ENCODE results near the gene PROSER1. TPM values are rescaled to one million over a fixed set of nuclear protein-coding genes. Genes with fewer than 3 reads are reported as not detected.
A peak's percentile ranks its signal among the peaks of the same experiment; 100 is the strongest.
"Not testable (repeated sequence)": the region's sequence is repeated elsewhere in the genome, so short reads cannot be mapped to it uniquely, and the experiment has no call there.

The PROSER1 gene
- total RNA-seq (2021) (58.5 and 58.7 TPM in 2 replicates), Bru-seq, nascent RNA (percentile 94 among the genes with signal in this experiment), BruChase-seq, experiment 1, labeled RNA remaining after a 2-hour chase (percentile 97 among the genes with signal in this experiment), BruChase-seq, experiment 2, labeled RNA remaining after a 6-hour chase (percentile 95 among the genes with signal in this experiment)
- long read RNA-seq, full-length matches to known transcripts, result 17 of 38 reads
- long read RNA-seq, partial matches to known transcripts, result 12 of 38 reads
- long read RNA-seq, other reads (novel, unspliced or antisense), result 9 of 38 reads

GRCh38 chr13:39037880-39038568 lies at the start of gene PROSER1, which contains the start of gene NHLRC3:
Gene PROSER1, minus strand, starts transcription at chr13:39038089. Its CDS starts 847 bp downstream, at chr13:39037242.
Gene NHLRC3, plus strand, starts transcription at chr13:39038456. Its CDS starts 184 bp downstream, at chr13:39038640.
- CTCF ChIA-PET, result interaction anchor here (1.1 to 1.3 kb wide), 2 partner anchors 13 to 578 kb away, joined by 4 to 5 read pairs; no protein-coding TSS in a partner anchor
- Histone ChIP-seq H3K4me3 (ENCODE audit: low read depth, low read length, poor library complexity, severe bottlenecking) (peak within 1 kb of the TSS; percentile 89), H3K4me1 (ENCODE audit: insufficient read depth, low read length, poor library complexity, severe bottlenecking) (peaks cover 21% of the 10 kb centered on the region), H3K36me3 (ENCODE audit: insufficient read depth, low read length, poor library complexity, severe bottlenecking) (no peaks in the 10 kb centered on the region), H3K9me3 (ENCODE audit: low read depth, low read length, poor library complexity, severe bottlenecking) (no peaks in the 10 kb centered on the region), H3K27me3 (replicated peaks; ENCODE audit: insufficient read depth, low read depth, low read length, poor library complexity) (no peaks in the 10 kb centered on the region), H3K27ac (ENCODE audit: low read depth, low read length, poor library complexity, severe bottlenecking) (peak within 1 kb of the TSS; percentile 82)
- BruUV-seq (replicated peaks), result no TSS peak
- POLR2A ChIA-PET (ENCODE audit: low non-redundant PET), result no interaction called here
- TF ChIP-seq CTCF (conservative IDR thresholded peaks at IDR 0.05; ENCODE audit: low read depth, low read length) (no peak), EZH2 (IDR thresholded peaks at IDR 0.05; ENCODE audit: borderline replicate concordance, low read depth, low read length, poor library complexity, severe bottlenecking) (no peak)
- peak; percentile 90 for DNase-seq (ENCODE audit: low spot score)
- intact Hi-C loops (cut with micrococcal nuclease; ENCODE audit: unreplicated experiment), result loop anchor here (5.0 to 10.0 kb wide), 2 partner anchors 373 to 634 kb away; no protein-coding TSS in a partner anchor

GRCh38 chr13:39086251-39086945 lies 48.5 kb upstream of the PROSER1 start:
- CTCF ChIA-PET; intact Hi-C loops (cut with micrococcal nuclease; ENCODE audit: unreplicated experiment); BruUV-seq (replicated peaks); H3K4me1 ChIP-seq (ENCODE audit: insufficient read depth, low read length, poor library complexity, severe bottlenecking); H3K36me3 ChIP-seq (ENCODE audit: insufficient read depth, low read length, poor library complexity, severe bottlenecking); POLR2A ChIA-PET (ENCODE audit: low non-redundant PET); H3K9me3 ChIP-seq (ENCODE audit: low read depth, low read length, poor library complexity, severe bottlenecking); H3K27me3 ChIP-seq (replicated peaks; ENCODE audit: insufficient read depth, low read depth, low read length, poor library complexity); DNase-seq (ENCODE audit: low spot score); H3K4me3 ChIP-seq (ENCODE audit: low read depth, low read length, poor library complexity, severe bottlenecking); H3K27ac ChIP-seq (ENCODE audit: low read depth, low read length, poor library complexity, severe bottlenecking): not testable (repeated sequence)

- no peak for DNase-seq (ENCODE audit: low spot score)
- intact Hi-C loops (cut with micrococcal nuclease; ENCODE audit: unreplicated experiment), result no loop called here
- TF ChIP-seq EZH2 (IDR thresholded peaks at IDR 0.05; ENCODE audit: borderline replicate concordance, low read depth, low read length, poor library complexity, severe bottlenecking) (no peak), CTCF (conservative IDR thresholded peaks at IDR 0.05; ENCODE audit: low read depth, low read length) (no peak)
- H3K27me3 ChIP-seq (replicated peaks; ENCODE audit: insufficient read depth, low read depth, low read length, poor library complexity), result peaks cover 6% of the 10 kb centered on the region
- ChIA-PET POLR2A (ENCODE audit: low non-redundant PET) (no interaction called here), CTCF (no interaction called here)
- no peaks in the 10 kb centered on the region for H3K36me3 ChIP-seq (ENCODE audit: insufficient read depth, low read length, poor library complexity, severe bottlenecking)
- no peaks in the 10 kb centered on the region for H3K9me3 ChIP-seq (ENCODE audit: low read depth, low read length, poor library complexity, severe bottlenecking)
- no peak overlapping the region for H3K27ac ChIP-seq (ENCODE audit: low read depth, low read length, poor library complexity, severe bottlenecking)
- BruUV-seq (replicated peaks), result no TSS peak
- H3K4me1 ChIP-seq (ENCODE audit: insufficient read depth, low read length, poor library complexity, severe bottlenecking), result no peaks in the 10 kb centered on the region
- no peak overlapping the region for H3K4me3 ChIP-seq (ENCODE audit: low read depth, low read length, poor library complexity, severe bottlenecking)
Measured at GRCh38 chr13:39073983-39074382, 36.1 kb upstream of the PROSER1 start.

Data from A673 (cell line).